OCI-LY7 (cell line): ENCODE measurements around the gene METTL24.
"Not testable (repeated sequence)": the region's sequence is repeated elsewhere in the genome, so short reads cannot be mapped to it uniquely, and the experiment has no call there.

Experiments used
- EZH2phosphoT487 ChIP-seq: fragments of 200-600 bp; sonication (generic); IDR thresholded peaks from 2 replicates; pipeline ENCODE4 v1.6.1; 2018; ENCODE audit warnings: low read depth, borderline replicate concordance, mild to moderate bottlenecking, mixed run types, antibody characterized with exemption, low read length, moderate library complexity, mixed read lengths
- TF ChIP-seq, protein P1 (sequence below): fragments of 200-600 bp; sonication (generic); conservative IDR thresholded peaks from 2 replicates; pipeline ENCODE4 v1.5.1; 2014; ENCODE audit warnings: mild to moderate bottlenecking, antibody characterized with exemption, low read length, moderate library complexity, mixed read lengths

DNA sequence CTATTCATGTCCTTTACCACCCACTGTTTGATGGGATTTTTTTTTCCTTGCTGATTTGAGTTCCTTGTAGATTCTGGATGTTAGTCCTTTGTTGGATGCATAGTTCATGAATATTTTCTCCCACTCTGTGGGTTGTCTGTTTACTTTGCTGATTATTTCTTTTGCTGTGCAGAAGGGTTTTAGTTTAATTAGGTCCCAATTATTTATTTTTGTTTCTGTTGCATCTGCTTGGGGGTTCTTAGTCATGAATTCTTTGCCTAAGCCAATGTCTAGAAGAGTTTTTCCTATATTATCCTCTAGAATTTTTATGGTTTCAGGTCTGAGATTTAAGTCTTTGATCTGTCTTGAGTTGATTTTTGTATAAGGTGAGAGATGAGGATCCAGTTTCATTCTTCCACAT, 85.4 kb downstream of the METTL24 start:
- TF ChIP-seq, protein P1, sequence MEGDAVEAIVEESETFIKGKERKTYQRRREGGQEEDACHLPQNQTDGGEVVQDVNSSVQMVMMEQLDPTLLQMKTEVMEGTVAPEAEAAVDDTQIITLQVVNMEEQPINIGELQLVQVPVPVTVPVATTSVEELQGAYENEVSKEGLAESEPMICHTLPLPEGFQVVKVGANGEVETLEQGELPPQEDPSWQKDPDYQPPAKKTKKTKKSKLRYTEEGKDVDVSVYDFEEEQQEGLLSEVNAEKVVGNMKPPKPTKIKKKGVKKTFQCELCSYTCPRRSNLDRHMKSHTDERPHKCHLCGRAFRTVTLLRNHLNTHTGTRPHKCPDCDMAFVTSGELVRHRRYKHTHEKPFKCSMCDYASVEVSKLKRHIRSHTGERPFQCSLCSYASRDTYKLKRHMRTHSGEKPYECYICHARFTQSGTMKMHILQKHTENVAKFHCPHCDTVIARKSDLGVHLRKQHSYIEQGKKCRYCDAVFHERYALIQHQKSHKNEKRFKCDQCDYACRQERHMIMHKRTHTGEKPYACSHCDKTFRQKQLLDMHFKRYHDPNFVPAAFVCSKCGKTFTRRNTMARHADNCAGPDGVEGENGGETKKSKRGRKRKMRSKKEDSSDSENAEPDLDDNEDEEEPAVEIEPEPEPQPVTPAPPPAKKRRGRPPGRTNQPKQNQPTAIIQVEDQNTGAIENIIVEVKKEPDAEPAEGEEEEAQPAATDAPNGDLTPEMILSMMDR = not testable (repeated sequence)
- not testable (repeated sequence) for TF ChIP-seq EZH2phosphoT487
